Measurements from ENCODE around the gene PDIA5. TPM values are rescaled to one million over a fixed set of nuclear protein-coding genes. Genes with fewer than 3 reads are reported as not detected.
A peak's percentile ranks its signal among the peaks of the same experiment; 100 is the strongest.

The PDIA5 gene
- polyA plus RNA-seq, 3 donors = 26.9 to 28.6 (median 27.7) TPM

DNA sequence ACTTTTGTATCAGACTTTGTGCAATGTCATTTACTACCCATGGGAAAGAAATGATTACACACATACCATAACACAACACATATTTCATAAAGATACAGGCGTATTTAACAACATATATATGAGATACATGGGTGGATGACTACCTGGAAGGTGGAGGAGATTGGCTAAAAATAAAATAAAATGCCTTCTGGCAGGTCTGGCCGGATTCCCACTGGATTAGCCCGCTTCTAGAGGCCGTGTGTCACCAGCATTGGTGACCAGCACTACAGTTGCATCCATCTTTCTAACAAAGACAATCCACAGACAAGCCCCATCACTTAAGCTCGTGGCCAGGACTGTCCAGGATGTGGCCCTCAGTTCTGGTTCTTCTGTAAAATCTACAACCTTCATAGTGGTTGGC is 114.0 kb downstream of the PDIA5 start:
- no peak for DNase-seq (ENCODE audit: extremely low read depth in 1 of 11, low read depth in 9 of 11, low spot score in 4 of 11)

GRCh38 chr3:123186695-123187094 is 119.9 kb downstream of the PDIA5 start:
- DNase-seq (ENCODE audit: extremely low read depth in 1 of 11, low read depth in 9 of 11, low spot score in 4 of 11) = no peak

GRCh38 chr3:123188058-123188457 is 121.2 kb downstream of the PDIA5 start:
- no peak for DNase-seq (ENCODE audit: extremely low read depth in 1 of 11, low read depth in 9 of 11, low spot score in 4 of 11)

- no peak for DNase-seq (ENCODE audit: extremely low read depth in 1 of 11, low read depth in 9 of 11, low spot score in 4 of 11)
Measured at GRCh38 chr3:123193448-123194101, 126.8 kb downstream of the PDIA5 start.

DNA sequence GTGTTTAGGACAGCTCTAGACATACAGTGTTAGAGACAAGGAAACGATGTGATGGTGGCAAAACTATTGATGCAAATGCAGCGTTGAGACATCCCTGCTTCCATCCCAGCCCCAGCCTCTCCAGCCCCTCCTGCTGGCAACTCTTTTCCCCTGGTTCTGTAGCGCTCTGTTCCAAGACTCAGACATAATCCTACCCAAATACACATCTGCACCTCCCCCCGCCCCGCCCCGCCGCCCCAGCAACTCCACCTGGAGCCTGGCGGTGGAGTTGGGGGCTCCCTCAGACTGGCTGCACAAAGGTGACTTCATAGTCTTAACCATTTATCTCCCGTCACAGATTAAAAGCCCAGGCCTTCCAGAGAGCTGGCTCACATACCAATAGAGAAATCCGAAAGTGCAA is 127.7 kb downstream of the PDIA5 start:
- DNase-seq (ENCODE audit: extremely low read depth in 1 of 11, low read depth in 9 of 11, low spot score in 4 of 11) = no peak

DNA sequence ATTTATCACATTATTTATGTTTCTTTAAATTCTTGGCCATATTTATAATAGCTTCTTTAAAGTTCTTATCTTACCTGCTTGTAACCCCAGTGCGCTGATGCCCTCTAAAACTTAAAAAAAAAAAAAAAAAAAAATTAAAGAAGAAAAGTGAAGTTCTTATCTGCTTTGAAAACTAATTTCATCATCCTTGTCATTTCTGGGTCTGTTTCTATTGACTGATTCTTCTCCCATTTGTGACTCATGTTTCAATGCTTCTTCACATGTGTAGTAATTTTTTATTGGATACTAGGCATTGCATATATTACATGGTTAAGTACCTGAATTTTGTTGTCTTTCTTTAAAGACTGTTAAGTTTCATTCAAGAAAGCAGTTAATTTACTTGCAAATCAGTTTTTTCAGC is 131.5 kb downstream of the PDIA5 start:
- DNase-seq (ENCODE audit: extremely low read depth in 1 of 11, low read depth in 9 of 11, low spot score in 4 of 11) = no peak

DNA sequence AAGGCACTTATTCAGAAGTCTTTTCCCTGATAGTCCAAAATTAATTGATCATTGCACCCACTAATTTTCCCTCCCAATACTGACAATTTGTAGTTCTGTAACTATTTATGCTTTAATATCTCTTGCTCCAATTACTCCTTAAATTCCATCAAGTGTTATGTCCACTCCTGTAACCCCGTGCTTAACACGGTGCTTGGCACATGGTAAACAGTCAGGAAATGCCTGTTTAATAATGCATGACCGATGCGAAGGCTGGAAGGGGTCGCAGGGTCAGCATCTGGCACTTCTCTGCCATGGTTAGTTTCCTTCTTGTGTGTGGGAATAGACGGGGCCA is 134.4 kb downstream of the PDIA5 start:
- DNase-seq (ENCODE audit: extremely low read depth in 1 of 11, low read depth in 9 of 11, low spot score in 4 of 11) = no peak

GRCh38 chr3:123201557-123202427 is 135.0 kb downstream of the PDIA5 start, which contains the start of gene SEC22A:
TSS of gene SEC22A (plus strand) at chr3:123201943. CDS start at chr3:123209218, 7,275 bp downstream.
- peak; percentile 78 to 95 (median 91) for DNase-seq (ENCODE audit: extremely low read depth in 1 of 11, low read depth in 9 of 11, low spot score in 4 of 11)

GRCh38 chr3:123202451-123202850 is 135.6 kb downstream of the PDIA5 start:
- no peak for DNase-seq (ENCODE audit: extremely low read depth in 1 of 11, low read depth in 9 of 11, low spot score in 4 of 11)

Other genes starting within 250 kb of the PDIA5 start
- 10 to 100 TPM; 25.3 to 31.3 (median 25.8) TPM for gene SEMA5B, start 39.3 kb upstream of the PDIA5 start, polyA plus RNA-seq (ENCODE audit: insufficient read length in 3 of 3)
- 10 to 100 TPM; 24.3 to 26.5 (median 26.2) TPM for gene SEC22A, start 134.9 kb downstream of the PDIA5 start, polyA plus RNA-seq (ENCODE audit: insufficient read length in 3 of 3)

All from renal cortex interstitium (tissue), 11 donors.